PFSK-1 (cell line): ENCODE measurements around the gene GABRR2.

ENCODE experiments used
- FOXP2 ChIP-seq: optimal IDR thresholded peaks from 2 replicates; pipeline ENCODE3; 2011; ENCODE audit warnings: borderline replicate concordance, control low read depth, inconsistent platforms; ENCODE audit not compliant: insufficient read depth; ENCODE audit errors: extremely low read length, extremely low read depth
- POLR2AphosphoS5 ChIP-seq: IDR thresholded peaks from 2 replicates; pipeline ENCODE4 v1.6.1; 2012; ENCODE audit warnings: low read depth, mild to moderate bottlenecking, control low read depth, low read length, moderate library complexity
- REST ChIP-seq, 2 experiments: IDR thresholded peaks; 2 replicates each; pipeline versions ENCODE4 v1.6.1 to v1.8.0; 2011 to 2012; ENCODE audit warnings: low read depth in 2 of 2, low read length in 2 of 2, control low read depth in 1 of 2, inconsistent platforms in 1 of 2, mild to moderate bottlenecking in 1 of 2, moderate library complexity in 1 of 2; ENCODE audit not compliant: insufficient read depth in 1 of 2
- SIN3A ChIP-seq: IDR thresholded peaks from 2 replicates; pipeline ENCODE4 v1.6.1; 2012; ENCODE audit warnings: mild to moderate bottlenecking, low read length, moderate library complexity, borderline replicate concordance; ENCODE audit not compliant: insufficient read depth
- TAF1 ChIP-seq: IDR thresholded peaks from 2 replicates; pipeline ENCODE4 v1.6.1; 2012; ENCODE audit warnings: low read length, control low read depth, borderline replicate concordance; ENCODE audit not compliant: insufficient read depth

GABRR2 gene

GRCh38 chr6:89357390-89357789 lies 42.3 kb upstream of the GABRR2 start:
- TF ChIP-seq REST (IDR thresholded peaks at IDR 0.05; ENCODE audit: insufficient read depth in 1 of 2, low read depth in 2 of 2, low read length in 2 of 2) (no peak), FOXP2 (no peak), SIN3A (no peak), POLR2AphosphoS5 (no peak), TAF1 (no peak)

- TF ChIP-seq SIN3A (no peak), POLR2AphosphoS5 (no peak), TAF1 (no peak)
Measured at GRCh38 chr6:89356642-89357170, 41.6 kb upstream of the GABRR2 start.

GRCh38 chr6:89355511-89356194 lies 40.6 kb upstream of the GABRR2 start:
- TF ChIP-seq FOXP2 = no peak
- no peak for TF ChIP-seq SIN3A
- no peak for TF ChIP-seq REST (IDR thresholded peaks at IDR 0.05; ENCODE audit: insufficient read depth in 1 of 2, low read depth in 2 of 2, low read length in 2 of 2)
- no peak for TF ChIP-seq POLR2AphosphoS5
- TF ChIP-seq TAF1 = no peak

GRCh38 chr6:89353702-89354392 lies 38.7 kb upstream of the GABRR2 start:
- TF ChIP-seq REST (IDR thresholded peaks at IDR 0.05; ENCODE audit: insufficient read depth in 1 of 2, low read depth in 2 of 2, low read length in 2 of 2) = no peak
- TF ChIP-seq FOXP2 = no peak
- TF ChIP-seq POLR2AphosphoS5 = no peak
- no peak for TF ChIP-seq TAF1
- no peak for TF ChIP-seq SIN3A

GRCh38 chr6:89353118-89353556 lies 38.0 kb upstream of the GABRR2 start:
- TF ChIP-seq REST (IDR thresholded peaks at IDR 0.05; ENCODE audit: insufficient read depth in 1 of 2, low read depth in 2 of 2, low read length in 2 of 2) (no peak), FOXP2 (no peak), POLR2AphosphoS5 (no peak), TAF1 (no peak), SIN3A (no peak)
